ENCODE measurements around the gene HIVEP3. TPM values are rescaled to one million over a fixed set of nuclear protein-coding genes. Genes with fewer than 3 reads are reported as not detected.

HIVEP3 gene
- total RNA-seq, 1 donor from 2014 or later, result 0.37 TPM

DNA sequence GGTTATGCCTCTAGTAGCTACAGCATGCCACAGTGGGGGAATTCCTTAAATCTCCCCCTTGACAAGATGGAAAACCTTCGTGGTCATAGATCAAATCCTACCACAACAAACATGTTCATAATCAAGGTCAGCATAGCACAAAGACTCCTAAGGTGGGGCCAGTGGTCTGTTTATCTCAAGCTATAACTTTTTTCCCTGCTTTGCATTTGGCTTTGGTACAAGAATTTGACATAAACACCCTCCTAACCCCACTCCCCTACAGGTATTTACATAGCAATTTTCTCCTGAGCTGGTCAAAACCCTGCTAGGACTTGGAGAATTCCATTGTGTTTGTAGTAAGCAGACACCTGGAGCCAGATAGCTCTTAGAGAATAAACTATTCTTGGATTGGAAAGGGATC is 58.5 kb downstream of the HIVEP3 start:
- H3K4me1 Mint-ChIP-seq, result peaks cover 50% of the 10 kb centered on the region
- no peak overlapping the region for H3K9ac ChIP-seq

DNA sequence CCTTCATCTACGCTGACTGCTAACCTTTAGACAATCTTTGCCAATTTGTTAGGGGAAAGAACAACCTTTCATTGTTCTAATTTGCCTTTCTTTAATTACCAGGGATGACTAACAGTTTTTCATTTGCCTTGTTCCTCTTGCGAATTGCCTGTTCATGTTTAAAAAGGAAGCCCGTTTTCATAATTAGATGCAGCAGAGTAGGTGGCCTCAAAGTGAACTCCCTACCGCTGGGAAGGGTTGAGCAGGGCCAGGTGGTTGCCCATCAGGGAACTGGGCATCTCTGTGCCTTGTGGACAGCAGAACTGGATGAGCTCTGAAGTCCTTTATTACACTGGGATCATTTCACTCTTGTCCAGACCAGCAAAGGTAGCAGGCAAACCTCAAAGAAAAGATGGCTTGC is 59.0 kb downstream of the HIVEP3 start:
- no peaks in the 10 kb centered on the region for H3K36me3 Mint-ChIP-seq

More for the DNA sequence above, 58.5 kb downstream of the HIVEP3 start:
- Histone ChIP-seq H3K36me3 (no peaks in the 10 kb centered on the region), H3K4me2 (no peak overlapping the region), H3K79me2 (ENCODE audit: low read depth) (no peaks in the 10 kb centered on the region), H3K27ac (no peak overlapping the region), H3K4me1 (peaks cover 15% of the 10 kb centered on the region), H3K9me3 (ENCODE audit: low read depth) (no peaks in the 10 kb centered on the region), H2AFZ (replicated peaks) (no peak overlapping the region), H4K20me1 (ENCODE audit: low read depth) (no peaks in the 10 kb centered on the region), H3K4me3 (no peak overlapping the region), H3F3A (ENCODE audit: low read depth) (no peaks in the 10 kb centered on the region), H3K27me3 (no peaks in the 10 kb centered on the region)
- Mint-ChIP-seq H3K9me3 (peaks cover 3% of the 10 kb centered on the region), H3K36me3 (no peaks in the 10 kb centered on the region), H3K27ac (no peak overlapping the region), H3K4me3 (no peak overlapping the region), H3K27me3 (ENCODE audit: insufficient read depth, low read depth) (peaks cover 4% of the 10 kb centered on the region)
- DNase-seq (ENCODE audit: low spot score), result no peak
- TF ChIP-seq EZH2phosphoT487 (IDR thresholded peaks at IDR 0.05), result no peak
- no peak for TF ChIP-seq CTCF (IDR thresholded peaks at IDR 0.05)
- TF ChIP-seq EZH2 (IDR thresholded peaks at IDR 0.05), result no peak

GRCh38 chr1:41856944-41857285 is 61.8 kb downstream of the HIVEP3 start:
- H3K36me3 ChIP-seq, result no peaks in the 10 kb centered on the region
- H3K9me3 ChIP-seq (ENCODE audit: low read depth), result no peaks in the 10 kb centered on the region
- H2AFZ ChIP-seq (replicated peaks), result no peak overlapping the region
- DNase-seq (ENCODE audit: low spot score), result no peak
- TF ChIP-seq CTCF (IDR thresholded peaks at IDR 0.05) (no peak), EZH2 (IDR thresholded peaks at IDR 0.05) (no peak), EZH2phosphoT487 (IDR thresholded peaks at IDR 0.05) (no peak)
- H3F3A ChIP-seq (ENCODE audit: low read depth), result no peaks in the 10 kb centered on the region
- Mint-ChIP-seq H3K4me3 (no peak overlapping the region), H3K9me3 (peaks cover 3% of the 10 kb centered on the region), H3K27me3 (ENCODE audit: insufficient read depth, low read depth) (peaks cover 7% of the 10 kb centered on the region), H3K4me1 (peaks cover 17% of the 10 kb centered on the region), H3K27ac (no peak overlapping the region), H3K36me3 (no peaks in the 10 kb centered on the region)
- H3K27ac ChIP-seq, result no peak overlapping the region
- no peaks in the 10 kb centered on the region for H3K27me3 ChIP-seq
- no peak overlapping the region for H3K9ac ChIP-seq
- peaks cover 6% of the 10 kb centered on the region for H3K4me1 ChIP-seq
- no peak overlapping the region for H3K4me2 ChIP-seq
- H3K4me3 ChIP-seq, result no peak overlapping the region
- H3K79me2 ChIP-seq (ENCODE audit: low read depth), result no peaks in the 10 kb centered on the region
- H4K20me1 ChIP-seq (ENCODE audit: low read depth), result no peaks in the 10 kb centered on the region

More for the DNA sequence above, 59.0 kb downstream of the HIVEP3 start:
- Histone ChIP-seq H3K79me2 (ENCODE audit: low read depth) (no peaks in the 10 kb centered on the region), H2AFZ (replicated peaks) (no peak overlapping the region), H3K36me3 (no peaks in the 10 kb centered on the region), H3K4me3 (no peak overlapping the region), H3K27me3 (no peaks in the 10 kb centered on the region), H3F3A (ENCODE audit: low read depth) (no peaks in the 10 kb centered on the region), H3K9ac (no peak overlapping the region), H4K20me1 (ENCODE audit: low read depth) (no peaks in the 10 kb centered on the region), H3K9me3 (ENCODE audit: low read depth) (no peaks in the 10 kb centered on the region), H3K27ac (no peak overlapping the region), H3K4me2 (no peak overlapping the region), H3K4me1 (peaks cover 15% of the 10 kb centered on the region)
- Mint-ChIP-seq H3K27ac (no peak overlapping the region), H3K9me3 (peaks cover 3% of the 10 kb centered on the region), H3K4me1 (peaks cover 45% of the 10 kb centered on the region), H3K27me3 (ENCODE audit: insufficient read depth, low read depth) (peaks cover 4% of the 10 kb centered on the region), H3K4me3 (no peak overlapping the region)
- TF ChIP-seq EZH2 (IDR thresholded peaks at IDR 0.05) (no peak), EZH2phosphoT487 (IDR thresholded peaks at IDR 0.05) (no peak), CTCF (IDR thresholded peaks at IDR 0.05) (no peak)
- DNase-seq (ENCODE audit: low spot score), result no peak
